GM06990 (cell line): ENCODE results near the gene PLCB4.

Experiments used
- DNase-seq: peaks from one replicate; pipeline ENCODE4 v3.0.0-alpha.2; 2011; ENCODE audit not compliant: insufficient read length; ENCODE audit errors: extremely low read depth
- H3K27me3 ChIP-seq: replicated peaks from 2 replicates; pipeline ENCODE4 v1.6.0; 2011; ENCODE audit warnings: low read length; ENCODE audit not compliant: control insufficient read depth, insufficient read depth
- H3K36me3 ChIP-seq: 2 replicates; pipeline ENCODE4 v1.5.1; 2011; ENCODE audit warnings: low read length; ENCODE audit not compliant: control insufficient read depth, insufficient read depth
- H3K4me3 ChIP-seq: replicated peaks from 2 replicates; pipeline ENCODE4 v1.5.1; 2011; ENCODE audit warnings: low read depth, mild to moderate bottlenecking, control low read depth, low read length
- CTCF ChIP-seq: IDR thresholded peaks from 2 replicates; pipeline ENCODE4 v1.5.1; 2011; ENCODE audit warnings: low read length, control low read depth, mild to moderate bottlenecking, inconsistent platforms; ENCODE audit not compliant: insufficient read depth, poor library complexity, severe bottlenecking

PLCB4 gene

GRCh38 chr20:9262653-9263194, 193.8 kb downstream of the PLCB4 start:
- H3K4me3 ChIP-seq: no peak overlapping the region
- no peaks in the 10 kb centered on the region for H3K36me3 ChIP-seq
- no peak for DNase-seq
- no peaks in the 10 kb centered on the region; the same call in 1 of the 2 replicates for H3K27me3 ChIP-seq
- TF ChIP-seq CTCF: no peak

- no peaks in the 10 kb centered on the region; the same call in 1 of the 2 replicates for H3K27me3 ChIP-seq
- no peaks in the 10 kb centered on the region for H3K36me3 ChIP-seq
- no peak for TF ChIP-seq CTCF
- no peak for DNase-seq
- H3K4me3 ChIP-seq: no peak overlapping the region
These were observed 200.5 kb downstream of the PLCB4 start for GRCh38 chr20:9269280-9269971.

GRCh38 chr20:9270831-9271230, 201.9 kb downstream of the PLCB4 start:
- no peak overlapping the region for H3K4me3 ChIP-seq
- no peak for DNase-seq
- TF ChIP-seq CTCF: no peak
- H3K36me3 ChIP-seq: no peaks in the 10 kb centered on the region
- H3K27me3 ChIP-seq: no peaks in the 10 kb centered on the region; the same call in 1 of the 2 replicates

GRCh38 chr20:9276966-9277468, 208.1 kb downstream of the PLCB4 start:
- H3K4me3 ChIP-seq: no peak overlapping the region
- H3K36me3 ChIP-seq: no peaks in the 10 kb centered on the region
- no peak for DNase-seq
- no peaks in the 10 kb centered on the region; the same call in 1 of the 2 replicates for H3K27me3 ChIP-seq
- TF ChIP-seq CTCF: no peak

- TF ChIP-seq CTCF: no peak
- DNase-seq: no peak
- Histone ChIP-seq H3K36me3 (no peaks in the 10 kb centered on the region), H3K27me3 (no peaks in the 10 kb centered on the region), H3K4me3 (no peak overlapping the region)
These were observed 211.1 kb downstream of the PLCB4 start for GRCh38 chr20:9279918-9280401.
